Renal cortical epithelial cell (primary cell): ENCODE data around the gene CLEC16A. TPM values are rescaled to one million over a fixed set of nuclear protein-coding genes. Genes with fewer than 3 reads are reported as not detected.
A peak's percentile ranks its signal among the peaks of the same experiment; 100 is the strongest.

Experiments
- DNase-seq: peaks from one replicate; pipeline ENCODE4 v3.0.0-alpha.2; 2011; ENCODE audit warnings: low read depth
- total RNA-seq: library from RNA; depleted of rRNA; stranded (reverse); fragments of >200 nt; gene quantifications from 2 replicates; pipeline ENCODE4 v1.2.3, GENCODE V29; 2014

The CLEC16A gene
- total RNA-seq, 1 donor from 2014 or later: 48.3 TPM

DNA sequence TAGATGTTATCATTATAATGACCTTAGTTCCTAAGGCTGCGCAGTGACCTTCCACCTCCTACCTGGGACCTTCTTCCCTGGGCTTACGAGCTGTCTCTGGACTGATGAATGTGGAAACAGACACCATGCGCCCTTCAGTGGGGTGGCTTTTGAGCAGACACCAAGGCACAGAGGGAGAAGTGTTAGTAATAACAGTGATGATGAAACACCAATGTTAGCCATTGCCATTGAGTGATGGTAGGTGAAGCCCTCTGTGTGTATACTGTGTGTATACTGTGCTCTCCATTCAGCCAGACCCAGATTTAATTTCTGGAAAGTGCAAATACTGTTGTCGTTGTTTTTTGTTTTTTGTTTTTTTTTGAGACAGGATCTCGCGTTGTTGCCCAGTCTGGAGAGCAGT lies 44.5 kb downstream of the CLEC16A start:
- no peak for DNase-seq

DNA sequence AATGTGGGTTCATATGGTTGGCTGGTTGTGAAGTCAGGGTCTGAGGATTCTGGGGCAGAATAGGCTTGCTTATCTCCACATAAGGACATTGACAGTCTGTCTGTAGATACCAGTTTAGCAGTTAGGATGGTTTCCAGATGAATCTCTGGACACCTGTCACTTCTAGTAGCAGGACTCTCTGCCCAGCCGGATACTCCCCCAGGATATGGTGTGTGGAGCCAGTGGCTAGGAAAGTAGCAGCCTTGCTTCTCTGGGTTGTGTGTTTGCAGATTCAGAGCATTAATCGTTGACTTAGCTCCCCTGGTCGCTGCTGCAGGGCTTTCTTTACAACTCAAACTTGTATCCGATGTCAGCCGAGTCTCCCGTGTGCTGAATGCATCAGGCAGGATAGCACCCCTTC lies 45.2 kb downstream of the CLEC16A start:
- no peak for DNase-seq

DNA sequence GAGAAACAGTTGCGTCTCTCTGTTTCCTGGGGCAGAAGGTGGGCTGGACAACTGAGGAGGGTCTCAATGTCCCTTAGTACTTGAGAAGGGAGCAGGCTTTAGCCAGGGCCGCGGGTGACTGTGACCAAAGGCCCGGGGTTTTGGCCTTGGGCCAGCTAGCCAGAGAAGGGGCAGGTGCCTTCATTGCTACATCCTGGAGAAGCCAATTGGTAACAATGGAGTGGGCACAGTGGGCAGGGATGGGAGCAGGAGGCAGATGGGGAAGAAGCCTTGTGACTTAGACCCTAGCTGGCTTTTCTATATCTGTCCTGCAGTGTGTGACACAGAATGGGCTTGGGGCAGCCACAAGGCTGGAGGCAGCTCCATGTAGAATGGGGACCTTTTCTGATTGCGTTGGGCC lies 46.0 kb downstream of the CLEC16A start:
- DNase-seq: no peak

DNA sequence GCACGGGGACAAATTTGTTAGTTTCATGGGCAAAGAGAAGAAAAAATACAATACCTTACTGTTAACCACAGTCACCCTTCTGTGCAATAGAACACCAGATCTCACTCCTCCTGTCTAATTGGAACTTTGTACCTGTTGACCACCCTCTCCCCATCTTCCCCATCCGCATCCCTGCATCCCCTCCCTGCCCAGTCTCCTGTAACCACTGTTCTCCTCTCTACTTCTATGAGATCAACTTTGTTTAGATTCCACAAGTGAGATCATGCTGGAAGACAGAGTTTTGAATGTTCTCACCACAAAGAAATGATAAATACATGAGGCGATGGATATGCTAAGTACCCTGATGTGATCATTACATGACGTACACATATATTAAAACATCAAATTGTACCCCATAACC lies 47.7 kb downstream of the CLEC16A start:
- no peak for DNase-seq

DNA sequence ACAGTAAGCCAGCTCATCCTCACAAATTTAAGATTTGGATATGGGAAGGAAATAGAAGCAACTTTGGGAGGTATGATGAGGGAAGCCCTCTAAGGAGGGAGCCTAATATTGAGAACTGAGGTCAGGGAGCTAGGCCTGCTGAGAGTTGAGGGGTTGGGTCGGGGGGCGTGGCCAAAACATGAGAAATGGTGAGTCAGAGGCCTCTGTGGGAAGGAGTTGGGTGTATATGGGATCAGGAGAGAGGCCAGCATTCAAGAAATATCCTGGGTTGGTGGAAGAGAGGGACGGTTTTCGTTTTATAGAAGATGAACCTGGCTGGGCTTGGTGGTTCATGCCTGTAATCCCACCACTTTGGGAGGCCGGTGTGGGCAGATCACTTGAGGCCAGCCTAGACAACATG lies 48.4 kb downstream of the CLEC16A start:
- peak; percentile 74 for DNase-seq

DNA sequence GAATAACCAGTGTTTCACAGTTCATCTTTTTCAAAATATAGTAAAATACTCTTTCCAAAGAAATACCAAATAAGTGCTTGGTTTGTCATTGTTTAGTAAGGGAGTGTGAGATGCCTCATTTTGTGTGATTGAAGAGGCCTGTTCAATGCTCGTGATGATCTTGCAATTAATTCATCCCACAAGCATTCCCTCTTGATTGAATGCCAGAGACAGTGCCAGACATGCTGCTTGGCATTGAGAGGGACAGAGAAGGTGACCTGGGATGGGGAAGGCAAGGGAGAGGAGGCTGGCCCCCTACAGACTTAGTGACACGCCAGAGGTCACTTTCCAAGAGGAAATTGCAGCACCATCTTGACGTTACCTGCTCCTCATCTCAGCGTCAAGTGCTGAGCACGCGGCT lies 49.3 kb downstream of the CLEC16A start:
- no peak for DNase-seq

DNA sequence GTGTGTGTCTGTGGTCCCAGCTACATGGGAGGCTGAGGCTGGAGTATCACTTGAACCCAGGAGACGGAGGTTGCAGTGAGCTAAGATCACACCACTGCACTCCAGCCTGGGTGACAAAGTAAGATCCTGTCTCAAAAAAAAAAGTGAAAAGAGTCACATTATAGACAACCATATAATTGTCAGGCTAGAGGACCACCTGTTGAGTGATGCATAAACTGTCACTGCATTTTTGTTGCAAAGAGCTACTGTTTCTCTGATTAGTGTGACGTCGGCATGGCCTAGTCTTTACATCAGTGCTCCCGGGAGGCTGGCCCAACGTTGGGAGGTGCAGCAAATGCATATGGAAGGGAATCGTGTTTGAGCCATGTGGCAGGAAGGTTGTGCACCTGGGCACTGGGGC lies 50.2 kb downstream of the CLEC16A start:
- no peak for DNase-seq

DNA sequence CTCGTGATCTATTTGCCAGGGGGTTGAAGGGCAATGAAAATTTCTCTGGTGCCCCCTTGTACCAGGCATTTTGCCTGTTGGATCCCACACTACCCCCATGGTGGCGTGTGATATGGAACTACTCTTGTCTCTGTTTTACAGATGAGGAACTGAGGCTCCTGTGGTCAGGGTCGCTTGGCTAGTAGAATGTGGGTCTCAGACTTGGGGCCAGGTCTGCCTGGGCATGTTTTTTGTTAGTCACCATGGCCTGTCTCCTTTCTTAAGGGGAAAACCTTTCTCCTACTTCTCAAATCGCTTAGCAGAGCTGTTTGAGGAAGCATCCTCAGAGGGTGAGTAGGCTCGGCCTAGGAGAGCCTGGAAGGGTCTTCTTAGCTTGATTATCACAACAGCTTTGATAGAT lies 51.2 kb downstream of the CLEC16A start:
- DNase-seq: no peak

DNA sequence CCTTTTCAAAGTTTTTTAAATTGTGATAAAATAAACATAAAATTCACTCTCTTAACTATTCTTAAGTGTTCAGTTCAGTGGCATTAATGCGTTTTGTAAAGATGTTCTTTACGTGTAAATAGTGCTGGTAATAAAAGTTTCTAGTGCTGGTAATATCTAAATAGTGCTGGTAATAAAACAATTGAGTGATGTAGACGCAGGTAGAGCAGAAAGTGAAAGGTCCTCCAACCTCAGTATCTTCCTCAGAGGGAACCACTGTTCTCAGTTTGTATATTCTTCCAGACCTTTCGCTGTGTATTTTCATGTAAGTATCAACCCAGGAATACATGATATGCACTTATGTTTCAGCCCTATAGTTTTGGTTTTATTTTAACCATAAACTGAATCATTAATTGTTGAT lies 53.1 kb downstream of the CLEC16A start:
- DNase-seq: no peak

DNA sequence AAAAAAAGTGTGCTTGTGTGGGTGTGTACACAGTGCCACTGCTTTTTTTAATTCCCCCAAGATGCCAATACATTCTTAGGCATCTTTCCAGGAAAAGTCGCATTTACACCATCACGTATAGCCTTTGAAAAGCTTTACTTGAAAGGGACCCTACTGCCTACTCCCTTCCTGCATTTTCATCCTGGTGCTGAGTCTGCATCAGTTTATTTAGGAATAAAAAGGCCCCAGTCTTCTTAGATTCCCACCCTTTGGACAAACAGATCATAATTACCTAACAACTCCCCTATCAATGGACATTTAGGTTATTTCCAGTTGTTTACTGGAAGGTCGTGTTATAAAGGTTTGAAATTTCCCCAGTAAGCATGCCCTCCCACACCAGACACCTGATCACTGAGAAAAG lies 54.9 kb downstream of the CLEC16A start:
- no peak for DNase-seq

DNA sequence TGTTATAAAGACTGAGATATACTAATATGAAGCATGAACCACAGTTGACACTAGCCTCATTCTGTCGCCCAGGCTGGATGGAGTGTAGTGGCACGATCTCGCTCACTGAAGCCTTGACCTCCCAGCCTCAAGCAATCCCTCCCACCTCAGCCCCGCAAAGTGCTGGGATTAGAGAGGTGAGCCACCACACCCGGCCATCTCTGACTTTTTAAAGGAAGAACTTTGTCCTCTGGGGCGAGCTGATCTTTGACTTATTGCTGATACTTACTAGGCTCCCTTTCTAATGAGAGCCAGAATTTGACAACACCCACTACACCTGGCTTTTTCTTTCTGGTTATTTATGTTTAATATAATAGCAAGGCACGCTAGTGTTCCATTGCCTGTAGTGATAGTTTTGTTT lies 57.2 kb downstream of the CLEC16A start:
- DNase-seq: no peak

DNA sequence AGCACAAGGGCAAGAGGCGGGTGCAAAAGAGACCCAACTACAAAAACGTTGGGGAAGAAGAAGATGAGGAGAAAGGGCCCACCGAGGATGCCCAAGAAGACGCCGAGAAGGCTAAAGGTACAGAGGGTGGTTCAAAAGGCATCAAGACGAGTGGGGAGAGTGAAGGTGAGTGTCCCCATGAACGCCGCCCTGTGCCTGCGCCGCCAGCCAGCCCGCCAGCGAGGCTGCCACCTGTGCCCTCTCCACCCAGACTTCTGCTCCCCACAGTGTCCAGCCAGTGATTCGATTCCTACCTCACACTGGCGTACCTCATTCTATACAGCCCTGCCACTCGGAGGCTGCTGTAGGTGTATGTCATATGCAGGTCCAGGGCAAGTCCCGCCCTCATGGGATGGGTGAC lies 58.8 kb downstream of the CLEC16A start:
- DNase-seq: no peak

DNA sequence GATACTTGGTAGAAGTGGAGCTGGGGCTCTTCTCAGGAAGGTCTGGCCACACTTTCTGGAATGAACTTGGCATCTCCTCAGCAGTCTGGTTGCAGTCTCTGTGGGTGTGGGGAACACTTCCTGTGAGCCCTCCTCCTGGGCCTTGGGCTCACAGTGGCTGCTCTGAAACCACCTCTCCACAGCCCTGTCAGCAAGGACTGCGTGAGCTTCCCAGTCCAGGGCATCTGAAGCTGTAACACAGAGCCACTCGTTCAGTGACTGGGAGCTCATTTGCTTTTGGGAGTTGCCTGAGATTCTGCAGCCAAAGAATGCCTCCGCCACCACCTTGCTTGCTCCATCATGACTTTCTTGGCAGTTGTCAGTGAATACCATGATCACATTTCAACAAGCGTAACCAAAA lies 60.0 kb downstream of the CLEC16A start:
- DNase-seq: no peak

DNA sequence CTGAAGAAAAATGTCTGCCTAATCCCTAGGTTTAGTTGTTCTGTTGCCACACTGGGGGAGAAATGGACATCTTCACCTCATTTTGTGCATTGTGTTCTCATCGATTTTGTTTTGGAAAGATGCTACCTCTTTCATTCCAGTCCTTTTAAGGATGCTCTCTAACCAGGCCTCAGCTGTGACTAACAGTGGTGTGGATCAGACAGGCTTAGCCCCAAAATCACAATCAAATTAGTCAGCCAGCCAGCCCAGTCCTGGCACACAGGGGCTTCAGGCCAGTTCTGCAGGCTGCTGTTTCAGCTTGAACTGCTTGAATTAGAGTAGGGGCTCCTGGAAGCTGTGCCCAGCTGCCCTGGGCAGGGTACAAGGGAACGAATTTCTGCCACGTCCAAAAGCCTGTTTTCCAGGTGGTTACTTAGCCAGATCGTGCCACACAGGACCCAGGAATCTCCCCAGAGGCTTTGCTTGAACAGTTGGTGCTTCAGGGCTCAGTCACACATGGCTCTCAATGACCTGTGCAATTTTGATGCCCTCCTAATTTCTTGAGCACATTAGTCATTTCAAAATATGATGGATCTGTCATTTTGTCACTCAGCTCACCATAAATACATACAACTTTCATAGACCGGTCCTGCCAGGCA lies 60.7 kb downstream of the CLEC16A start:
- no peak for DNase-seq

DNA sequence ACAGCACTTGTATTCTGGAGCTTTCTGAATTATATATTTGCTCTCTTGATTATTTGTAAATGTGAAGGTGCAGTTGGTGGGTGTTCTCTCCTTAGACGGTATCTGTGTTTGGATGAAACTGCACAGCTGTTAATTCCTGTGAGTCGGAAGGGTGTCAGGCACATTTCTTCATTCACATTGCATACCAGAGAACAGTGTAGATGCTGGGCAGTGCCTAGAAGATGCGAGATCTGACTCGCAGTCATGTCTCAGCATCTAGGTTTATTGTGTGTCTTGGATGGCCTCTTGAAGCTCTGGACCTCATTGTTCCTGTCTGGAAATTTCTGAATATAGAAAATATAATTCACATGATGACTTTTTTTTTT lies 61.2 kb downstream of the CLEC16A start:
- no peak for DNase-seq

DNA sequence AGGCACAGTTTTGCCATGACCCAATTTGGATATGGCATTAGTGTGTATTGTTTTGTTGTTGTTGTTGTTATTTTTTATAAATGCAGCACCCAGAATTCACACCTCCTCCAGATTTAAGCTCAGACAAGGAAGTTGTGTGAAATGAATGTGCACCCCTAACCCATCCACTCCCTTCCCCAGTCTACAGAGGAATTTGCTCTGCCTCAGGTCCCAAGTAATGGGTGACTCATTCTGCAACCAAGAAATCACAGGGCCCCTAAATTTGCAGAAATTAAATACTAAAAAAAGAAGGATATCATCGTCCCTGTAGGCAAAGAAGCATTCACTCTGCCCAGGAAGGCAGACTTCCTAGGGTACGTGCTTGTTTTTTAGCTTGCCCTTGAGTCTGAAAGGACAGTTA lies 62.3 kb downstream of the CLEC16A start:
- no peak for DNase-seq

DNA sequence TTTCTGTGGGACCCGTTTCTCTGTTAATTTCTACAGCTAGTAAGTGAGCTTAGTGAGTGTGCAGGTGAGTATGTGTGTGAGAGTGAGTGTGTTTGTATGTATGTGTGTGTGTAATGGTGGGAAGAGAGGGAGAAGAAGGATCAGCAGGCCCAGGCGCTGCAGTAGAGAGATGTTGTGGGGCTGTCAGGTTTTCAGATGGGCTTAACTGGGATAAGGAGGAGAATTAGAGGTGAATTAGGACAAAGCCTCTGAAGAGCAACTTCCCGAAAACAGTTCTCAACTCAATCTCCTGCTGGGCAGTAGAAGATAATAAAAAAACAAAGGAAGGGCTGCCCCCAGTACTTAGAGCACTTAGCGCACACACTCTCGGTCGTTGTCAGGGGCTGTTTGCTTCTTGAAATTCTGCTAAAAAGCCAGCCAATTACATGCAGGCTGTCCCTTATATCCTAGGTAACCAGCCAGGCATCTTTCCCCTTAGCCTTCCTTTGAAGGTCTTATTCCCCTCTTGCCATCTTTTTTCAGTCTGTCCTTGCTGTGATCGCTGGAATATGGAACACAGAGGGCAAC lies 63.4 kb downstream of the CLEC16A start:
- DNase-seq: no peak

DNA sequence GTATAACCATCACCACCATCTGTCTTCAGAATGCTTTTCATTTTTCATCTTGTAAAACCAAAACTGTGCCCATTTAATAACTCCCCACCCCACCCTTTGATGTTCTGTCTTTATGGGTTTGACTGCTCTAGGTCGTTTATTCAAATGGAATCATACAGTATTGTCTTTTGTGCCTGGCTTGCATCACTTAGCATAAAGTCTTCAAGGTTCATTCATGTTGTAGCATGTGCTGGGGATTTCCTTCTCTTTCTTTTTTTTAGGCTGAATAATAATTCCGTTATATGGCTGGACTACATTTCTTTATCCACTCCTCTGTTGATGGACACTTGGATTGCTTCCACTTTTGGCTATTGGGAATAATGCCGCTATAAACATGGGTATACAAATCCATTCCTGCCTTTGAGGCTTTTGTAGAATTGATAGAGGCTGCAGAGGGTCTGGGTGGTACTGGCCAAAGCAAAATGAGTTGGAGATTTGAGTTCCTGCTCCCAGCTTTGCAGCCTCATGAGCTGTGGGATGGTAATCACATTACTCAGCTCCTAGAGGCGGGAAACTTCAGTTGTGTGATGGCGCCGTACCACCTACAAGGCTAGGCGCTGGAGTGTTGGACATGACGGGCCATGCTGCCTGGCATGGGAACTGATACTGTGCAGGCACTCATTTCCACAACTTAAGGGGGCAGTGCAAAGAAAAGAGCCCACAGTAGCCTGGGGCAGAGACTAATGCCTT lies 64.8 kb downstream of the CLEC16A start:
- no peak for DNase-seq

DNA sequence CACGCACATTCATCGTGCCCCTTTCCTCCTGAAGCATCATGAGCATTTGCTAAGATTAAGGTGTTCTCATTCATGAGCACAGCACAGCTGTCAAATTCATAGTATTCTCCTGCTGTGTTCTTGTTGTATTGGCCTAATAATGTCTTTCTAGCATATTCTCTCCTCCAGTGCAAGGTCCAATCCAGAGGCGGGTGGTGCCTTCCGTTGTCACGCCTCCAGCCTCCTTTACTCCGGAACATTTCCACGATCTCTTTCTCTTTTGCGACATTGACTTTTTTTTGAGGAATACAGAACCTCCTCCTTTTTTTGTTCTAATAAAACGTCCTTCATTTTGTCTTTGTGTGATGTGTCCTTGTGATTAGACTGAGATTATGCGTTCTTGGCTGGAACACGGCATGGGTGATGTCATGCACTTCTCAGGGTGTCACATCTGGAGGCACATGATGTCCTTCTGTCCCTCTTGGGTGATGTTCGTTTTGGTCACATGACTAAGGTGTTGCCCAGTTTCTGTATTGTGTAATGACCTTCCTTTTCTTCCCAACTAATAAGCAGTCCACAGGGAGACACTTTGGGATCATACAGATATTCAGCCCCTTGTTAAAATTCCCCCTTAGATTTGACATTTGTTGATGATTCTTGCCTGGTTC lies 66.3 kb downstream of the CLEC16A start:
- no peak for DNase-seq

DNA sequence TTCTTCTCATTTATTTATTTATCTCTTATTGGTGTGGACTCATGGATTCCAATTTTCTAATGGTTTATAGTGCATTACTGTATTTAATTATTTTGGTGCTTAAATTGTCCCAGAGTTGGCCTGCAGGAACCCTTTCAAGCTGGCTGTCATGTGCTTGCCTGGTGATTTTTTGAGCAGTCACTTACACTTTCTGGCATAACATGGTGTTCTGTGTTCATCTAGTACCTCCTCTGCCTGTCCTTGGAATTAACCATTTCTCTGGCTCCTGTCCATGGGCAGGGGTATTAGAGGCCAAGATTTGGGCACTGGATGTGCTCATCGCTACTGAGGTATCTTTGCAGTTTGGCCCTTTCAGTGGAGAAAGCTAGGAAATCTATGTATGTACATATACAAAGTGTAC lies 67.0 kb downstream of the CLEC16A start:
- DNase-seq: no peak

DNA sequence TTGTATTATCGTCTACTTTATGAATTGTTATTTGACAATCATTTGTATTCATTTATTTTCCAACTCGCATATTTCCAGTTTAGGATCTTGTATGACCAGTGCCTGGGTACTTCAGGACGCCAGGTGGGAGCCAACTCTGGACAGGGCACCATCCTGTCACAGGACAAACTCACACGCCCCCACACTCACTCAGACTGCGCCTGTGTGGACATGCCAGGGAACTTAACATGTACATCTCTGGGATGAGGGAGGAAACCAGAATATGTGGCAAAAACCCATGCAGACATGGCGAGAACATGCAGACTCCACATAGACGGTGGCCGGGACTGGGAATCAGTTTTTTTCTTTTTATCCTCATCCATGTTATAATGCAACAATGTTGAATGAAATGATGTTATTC lies 68.5 kb downstream of the CLEC16A start:
- no peak for DNase-seq

DNA sequence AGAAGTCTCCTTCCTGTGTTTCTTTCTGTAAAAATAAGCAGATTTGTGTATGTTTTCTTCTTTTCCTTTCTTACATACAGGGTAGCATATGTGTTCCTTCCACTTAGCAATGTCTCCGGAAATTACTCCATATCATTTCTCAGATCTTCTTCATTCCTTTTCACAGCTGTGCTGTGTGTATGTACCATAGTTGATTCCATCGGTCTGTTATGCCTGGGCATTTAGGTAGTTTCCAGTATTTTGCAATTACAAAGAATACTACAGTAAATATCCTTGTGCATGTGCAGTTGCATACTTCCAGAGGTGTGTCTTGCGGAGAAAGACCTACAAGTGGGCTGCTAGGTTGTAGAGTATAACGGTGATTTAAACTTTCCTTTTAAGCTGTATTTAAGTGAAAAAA lies 69.8 kb downstream of the CLEC16A start:
- DNase-seq: no peak

DNA sequence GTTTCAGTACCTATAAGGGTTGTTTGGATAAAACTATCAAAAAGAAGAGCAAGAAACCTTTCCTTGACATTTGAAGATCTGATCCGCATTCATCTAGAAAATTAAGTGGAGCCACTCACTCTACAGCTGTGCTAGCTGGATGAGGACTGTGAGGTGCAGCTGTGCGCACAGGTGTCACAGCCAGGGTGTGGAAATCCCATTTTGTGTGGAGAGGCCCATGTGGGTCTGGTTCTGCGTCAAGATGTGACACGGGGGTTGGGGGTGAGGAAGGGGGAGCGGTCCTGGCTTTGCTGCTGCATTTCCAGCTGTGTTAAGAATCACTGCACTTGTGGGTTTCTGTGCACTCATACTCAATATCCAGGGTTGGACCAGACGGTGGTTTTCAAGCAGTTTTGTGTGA lies 70.7 kb downstream of the CLEC16A start:
- DNase-seq: no peak
